ENCODE results near the gene NUB1. TPM values are rescaled to one million over a fixed set of nuclear protein-coding genes. Genes with fewer than 3 reads are reported as not detected.

Gene NUB1
- total and polyA plus RNA-seq, 7 donors = 23.6 to 56.2 (median 46.0) TPM

GRCh38 chr7:151423226-151423625 is 81.6 kb downstream of the NUB1 start:
- TF ChIP-seq CTCF (IDR thresholded peaks at IDR 0.05) = no peak
- 72 to 79% (median 73%) methylated on average over 7 of the region's 7 CpGs for WGBS, 3 donors
- Histone ChIP-seq H3K4me3 (no peak overlapping the region), H3K27ac (no peak overlapping the region), H3K9me3 (peaks cover 6% of the 10 kb centered on the region), H3K27me3 (ENCODE audit: insufficient read depth in 3 of 3, low read length in 2 of 3) (peaks cover 0 to 10% (median 4%) of the 10 kb centered on the region in 3 donors), H3K4me1 (no peaks in the 10 kb centered on the region), H3K36me3 (ENCODE audit: insufficient read depth in 1 of 2, low read depth in 1 of 2) (no peaks in the 10 kb centered on the region)
- ATAC-seq (no peak), DNase-seq (no peak)
- intact Hi-C loops (cut with DNase I) = no loop called here

- Histone ChIP-seq H3K4me3 (no peak overlapping the region), H3K27ac (no peak overlapping the region), H3K27me3 (ENCODE audit: insufficient read depth in 3 of 3, low read length in 2 of 3) (peaks cover 0 to 10% (median 4%) of the 10 kb centered on the region in 3 donors), H3K4me1 (no peaks in the 10 kb centered on the region), H3K36me3 (ENCODE audit: insufficient read depth in 1 of 2, low read depth in 1 of 2) (no peaks in the 10 kb centered on the region), H3K9me3 (peaks cover 6% of the 10 kb centered on the region)
- no peak for DNase-seq
- no peak for TF ChIP-seq CTCF (IDR thresholded peaks at IDR 0.05)
- intact Hi-C loops (cut with DNase I) = no loop called here
- no peak for ATAC-seq
- WGBS, 3 donors = 74 to 79% (median 79%) methylated on average over 5 of the region's 5 CpGs
Observed at GRCh38 chr7:151423936-151424335, 82.3 kb downstream of the NUB1 start.

- WGBS, 3 donors = 84 to 85% (median 84%) methylated on average over 5 of the region's 5 CpGs
- no peak overlapping the region for H3K4me3 ChIP-seq
- peaks cover 0 to 10% (median 4%) of the 10 kb centered on the region in 3 donors for H3K27me3 ChIP-seq (ENCODE audit: insufficient read depth in 3 of 3, low read length in 2 of 3)
- no peak for ATAC-seq
- TF ChIP-seq CTCF (IDR thresholded peaks at IDR 0.05) = no peak
- no peak for DNase-seq
- H3K4me1 ChIP-seq = no peaks in the 10 kb centered on the region
- intact Hi-C loops (cut with DNase I) = no loop called here
- no peak overlapping the region for H3K27ac ChIP-seq
- peaks cover 1% of the 10 kb centered on the region for H3K9me3 ChIP-seq
- no peaks in the 10 kb centered on the region for H3K36me3 ChIP-seq (ENCODE audit: insufficient read depth in 1 of 2, low read depth in 1 of 2)
Observed at GRCh38 chr7:151424799-151425198, 83.2 kb downstream of the NUB1 start.

GRCh38 chr7:151425670-151426440 is 84.2 kb downstream of the NUB1 start:
- H3K4me3 ChIP-seq = no peak overlapping the region
- H3K36me3 ChIP-seq (ENCODE audit: insufficient read depth in 1 of 2, low read depth in 1 of 2) = no peaks in the 10 kb centered on the region
- TF ChIP-seq CTCF (IDR thresholded peaks at IDR 0.05) = no peak
- H3K27me3 ChIP-seq (ENCODE audit: insufficient read depth in 3 of 3, low read length in 2 of 3) = peaks cover 0 to 10% (median 2%) of the 10 kb centered on the region in 3 donors
- no peak for DNase-seq
- H3K27ac ChIP-seq = peak overlapping the region; percentile 38
- peak in 1 of 4 donors; percentile 31 for ATAC-seq
- no peaks in the 10 kb centered on the region for H3K4me1 ChIP-seq
- 60 to 67% (median 63%) methylated on average over 7 of the region's 7 CpGs for WGBS, 3 donors
- no peaks in the 10 kb centered on the region for H3K9me3 ChIP-seq
- intact Hi-C loops (cut with DNase I) = no loop called here
